ENCODE results near the gene COL23A1. TPM values are rescaled to one million over a fixed set of nuclear protein-coding genes. Genes with fewer than 3 reads are reported as not detected.

The COL23A1 gene
- total and polyA plus RNA-seq, 2 donors (not counting 1 experiment from before 2014, with no cell fraction given), result 0.20 TPM; not detected in 1

DNA sequence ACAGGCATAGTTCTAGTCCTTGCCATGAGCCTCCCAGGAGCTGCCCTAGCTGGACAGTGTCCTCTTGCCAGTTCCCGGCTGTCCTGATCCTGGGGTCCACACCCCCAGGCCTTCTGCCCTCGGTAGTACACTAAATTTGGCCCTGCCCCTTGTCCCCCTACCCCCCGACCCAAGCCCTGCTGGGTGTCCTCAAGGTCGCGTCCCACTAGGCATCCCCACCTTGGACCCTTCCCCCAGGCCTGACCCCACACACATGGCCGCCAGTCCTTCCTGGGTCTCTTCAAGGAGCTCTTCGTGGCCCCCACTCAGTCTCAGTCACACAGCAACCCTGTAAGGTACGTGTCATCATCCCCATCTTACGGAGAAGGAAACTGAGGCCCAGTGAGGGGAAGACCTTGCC lies 317.6 kb downstream of the COL23A1 start:
- no peak for ATAC-seq (ENCODE audit: low read depth)
- POLR2A ChIA-PET, result no interaction called here
- H3K27ac Mint-ChIP-seq, result no peak overlapping the region
- DNase-seq, result no peak
- Histone ChIP-seq H3K79me2 (ENCODE audit: control insufficient read depth, insufficient read depth, low read length) (no peaks in the 10 kb centered on the region), H3K27me3 (replicated peaks in 1 of 4; ENCODE audit: control extremely low read depth in 1 of 4, control insufficient read depth in 3 of 4, insufficient read depth in 4 of 4, low read length in 3 of 4) (no peaks in the 10 kb centered on the region), H3K4me3 (ENCODE audit: control extremely low read depth in 1 of 5, extremely low read depth in 1 of 5, insufficient read depth in 1 of 5, low read depth in 2 of 5, low read length in 4 of 5) (no peak overlapping the region), H2AFZ (ENCODE audit: insufficient read depth, low read depth, low read length, poor library complexity, severe bottlenecking) (no peak overlapping the region), H3K9me3 (ENCODE audit: control extremely low read depth in 1 of 3, control insufficient read depth in 2 of 3, insufficient read depth in 1 of 3, low read length in 2 of 3) (no peaks in the 10 kb centered on the region), H3K4me1 (ENCODE audit: control insufficient read depth in 2 of 2, insufficient read depth in 2 of 2, low read length in 2 of 2) (no peaks in the 10 kb centered on the region), H4K20me1 (ENCODE audit: control insufficient read depth, insufficient read depth, low read length, poor library complexity, severe bottlenecking) (no peaks in the 10 kb centered on the region), H3K9ac (ENCODE audit: low read length) (no peak overlapping the region), H3K4me2 (replicated peaks; ENCODE audit: low read depth, low read length, poor library complexity, severe bottlenecking) (no peak overlapping the region), H3K27ac (ENCODE audit: low read length in 2 of 2) (no peak overlapping the region), H3K36me3 (replicated peaks in 1 of 2; ENCODE audit: control extremely low read depth in 1 of 2, control insufficient read depth in 1 of 2, extremely low read depth in 1 of 2, insufficient read depth in 2 of 2, low read length in 1 of 2) (no peaks in the 10 kb centered on the region)
- WGBS (ENCODE audit: insufficient coverage), result 92% methylated on average over 7 of the region's 9 CpGs
- H3K9me3 Mint-ChIP-seq (ENCODE audit: insufficient read depth), result no peaks in the 10 kb centered on the region
- no peaks in the 10 kb centered on the region for H3K4me1 Mint-ChIP-seq
- CTCF ChIA-PET, result interaction anchor here (1.4 kb wide), 1 partner anchor 10 kb away, joined by 3 read pairs; no protein-coding TSS in a partner anchor
- intact Hi-C loops (cut with micrococcal nuclease), result no loop called here
- peaks cover 16% of the 10 kb centered on the region for H3K27me3 Mint-ChIP-seq
- no peak overlapping the region for H3K4me3 Mint-ChIP-seq
- TF ChIP-seq CTCF (IDR thresholded peaks at IDR 0.05) (no peak), EZH2 (IDR thresholded peaks at IDR 0.05; ENCODE audit: borderline replicate concordance, insufficient read depth, low read depth, low read length, poor library complexity, severe bottlenecking) (no peak)

DNA sequence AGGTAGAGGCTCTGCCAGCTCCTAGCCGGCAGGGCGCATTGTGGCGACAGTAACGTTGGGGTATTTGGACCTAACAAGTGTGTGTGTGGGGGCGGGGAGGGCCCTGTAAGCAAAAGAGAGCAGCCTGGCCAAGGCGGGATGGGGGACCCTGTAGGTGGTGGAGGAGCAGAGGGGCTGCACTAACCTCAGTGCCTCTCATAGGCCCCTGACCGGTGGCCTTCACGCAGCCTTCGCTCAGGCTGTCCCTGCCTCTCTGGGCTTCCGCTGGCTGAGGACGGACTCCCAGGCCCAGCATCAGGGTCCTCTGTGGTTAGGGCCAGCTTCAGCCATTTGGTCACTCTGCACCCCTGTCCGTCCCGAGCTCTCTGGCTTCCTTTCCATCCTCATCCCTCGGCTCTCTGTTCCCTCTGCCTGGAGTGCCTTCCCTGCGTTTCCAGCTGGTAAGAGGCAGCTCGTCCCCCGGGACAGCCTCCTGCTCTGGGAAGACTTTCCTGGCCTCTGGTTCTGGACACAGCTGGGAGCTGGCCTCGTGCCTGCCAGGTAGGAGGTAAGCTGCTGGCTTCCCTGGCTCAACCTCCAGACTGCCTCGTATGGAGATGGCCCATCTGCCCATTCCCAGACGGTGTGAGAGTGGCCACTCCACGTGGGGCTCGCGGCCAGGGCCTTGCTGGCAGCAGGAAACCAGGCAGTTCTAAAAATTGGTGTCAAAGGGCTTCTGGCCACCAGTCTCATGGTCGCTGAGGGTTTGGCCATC lies 318.3 kb downstream of the COL23A1 start:
- Histone ChIP-seq H3K9me3 (ENCODE audit: control extremely low read depth in 1 of 3, control insufficient read depth in 2 of 3, insufficient read depth in 1 of 3, low read length in 2 of 3) (no peaks in the 10 kb centered on the region), H3K36me3 (replicated peaks in 1 of 2; ENCODE audit: control extremely low read depth in 1 of 2, control insufficient read depth in 1 of 2, extremely low read depth in 1 of 2, insufficient read depth in 2 of 2, low read length in 1 of 2) (no peaks in the 10 kb centered on the region), H3K27me3 (replicated peaks in 1 of 4; ENCODE audit: control extremely low read depth in 1 of 4, control insufficient read depth in 3 of 4, insufficient read depth in 4 of 4, low read length in 3 of 4) (no peaks in the 10 kb centered on the region), H3K9ac (ENCODE audit: low read length) (no peak overlapping the region), H3K79me2 (ENCODE audit: control insufficient read depth, insufficient read depth, low read length) (no peaks in the 10 kb centered on the region), H2AFZ (ENCODE audit: insufficient read depth, low read depth, low read length, poor library complexity, severe bottlenecking) (no peak overlapping the region), H4K20me1 (ENCODE audit: control insufficient read depth, insufficient read depth, low read length, poor library complexity, severe bottlenecking) (no peaks in the 10 kb centered on the region), H3K27ac (ENCODE audit: low read length in 2 of 2) (no peak overlapping the region), H3K4me1 (ENCODE audit: control insufficient read depth in 2 of 2, insufficient read depth in 2 of 2, low read length in 2 of 2) (no peaks in the 10 kb centered on the region), H3K4me3 (ENCODE audit: control extremely low read depth in 1 of 5, extremely low read depth in 1 of 5, insufficient read depth in 1 of 5, low read depth in 2 of 5, low read length in 4 of 5) (no peak overlapping the region), H3K4me2 (replicated peaks; ENCODE audit: low read depth, low read length, poor library complexity, severe bottlenecking) (no peak overlapping the region)
- Mint-ChIP-seq H3K9me3 (ENCODE audit: insufficient read depth) (no peaks in the 10 kb centered on the region), H3K27me3 (peaks cover 15% of the 10 kb centered on the region), H3K27ac (no peak overlapping the region), H3K4me1 (no peaks in the 10 kb centered on the region), H3K4me3 (no peak overlapping the region)
- intact Hi-C loops (cut with micrococcal nuclease), result no loop called here
- POLR2A ChIA-PET, result no interaction called here
- ATAC-seq (ENCODE audit: low read depth) (no peak), DNase-seq (no peak)
- WGBS (ENCODE audit: insufficient coverage), result 91% methylated on average over 24 of the region's 24 CpGs
- CTCF ChIA-PET, result interaction anchor here (1.4 kb wide), 1 partner anchor 11 kb away, joined by 3 read pairs; no protein-coding TSS in a partner anchor
- TF ChIP-seq CTCF (IDR thresholded peaks at IDR 0.05) (no peak), EZH2 (IDR thresholded peaks at IDR 0.05; ENCODE audit: borderline replicate concordance, insufficient read depth, low read depth, low read length, poor library complexity, severe bottlenecking) (no peak)

Data from B cell (primary cell).